Lower leg skin (tissue), 3 donors: ENCODE measurements around the gene TBC1D7.
"Not testable (repeated sequence)": the region's sequence is repeated elsewhere in the genome, so short reads cannot be mapped to it uniquely, and the experiment has no call there.

ENCODE experiments used
- POLR2A ChIP-seq, 2 donors: fragments of 450-650 bp; IDR thresholded peaks; one replicate each; pipeline ENCODE4 v1.6.1; 2016 to 2017; ENCODE audit warnings: antibody characterized with exemption in 2 of 2, mild to moderate bottlenecking in 1 of 2, moderate library complexity in 1 of 2
- TF ChIP-seq, protein P1 (sequence below), 3 donors: fragments of 450-650 bp; IDR thresholded peaks; one replicate each; pipeline ENCODE4 v1.5.1; 2016; ENCODE audit warnings: antibody characterized with exemption in 3 of 3, mild to moderate bottlenecking in 3 of 3, moderate library complexity in 2 of 3

DNA sequence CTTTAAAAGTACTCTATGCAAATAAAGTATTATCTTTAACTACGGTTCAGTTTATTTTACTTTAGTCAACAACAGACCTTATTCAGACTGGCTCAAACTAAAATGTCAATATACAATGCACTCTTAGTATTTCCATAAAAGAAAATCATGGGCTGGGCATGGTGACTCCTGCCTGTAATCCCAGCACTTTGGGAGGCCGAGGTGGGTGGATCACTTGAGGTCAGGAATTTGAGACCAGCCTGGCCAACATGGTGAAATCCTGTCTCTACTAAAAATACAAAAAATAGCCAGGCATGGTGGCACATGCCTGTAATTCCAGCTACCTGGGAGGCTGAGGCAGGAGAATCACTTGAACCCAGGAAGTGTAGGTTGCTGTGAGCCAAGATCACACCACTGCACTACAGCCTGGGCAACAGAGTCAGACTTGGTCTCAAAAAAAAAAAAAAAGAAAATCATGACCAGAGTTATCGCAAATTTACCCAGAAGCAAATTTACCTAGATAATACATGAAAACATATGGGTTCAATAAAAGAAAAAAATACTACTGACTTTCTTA, 2.2 kb downstream of the TBC1D7 start:
- TF ChIP-seq, protein P1, sequence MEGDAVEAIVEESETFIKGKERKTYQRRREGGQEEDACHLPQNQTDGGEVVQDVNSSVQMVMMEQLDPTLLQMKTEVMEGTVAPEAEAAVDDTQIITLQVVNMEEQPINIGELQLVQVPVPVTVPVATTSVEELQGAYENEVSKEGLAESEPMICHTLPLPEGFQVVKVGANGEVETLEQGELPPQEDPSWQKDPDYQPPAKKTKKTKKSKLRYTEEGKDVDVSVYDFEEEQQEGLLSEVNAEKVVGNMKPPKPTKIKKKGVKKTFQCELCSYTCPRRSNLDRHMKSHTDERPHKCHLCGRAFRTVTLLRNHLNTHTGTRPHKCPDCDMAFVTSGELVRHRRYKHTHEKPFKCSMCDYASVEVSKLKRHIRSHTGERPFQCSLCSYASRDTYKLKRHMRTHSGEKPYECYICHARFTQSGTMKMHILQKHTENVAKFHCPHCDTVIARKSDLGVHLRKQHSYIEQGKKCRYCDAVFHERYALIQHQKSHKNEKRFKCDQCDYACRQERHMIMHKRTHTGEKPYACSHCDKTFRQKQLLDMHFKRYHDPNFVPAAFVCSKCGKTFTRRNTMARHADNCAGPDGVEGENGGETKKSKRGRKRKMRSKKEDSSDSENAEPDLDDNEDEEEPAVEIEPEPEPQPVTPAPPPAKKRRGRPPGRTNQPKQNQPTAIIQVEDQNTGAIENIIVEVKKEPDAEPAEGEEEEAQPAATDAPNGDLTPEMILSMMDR (IDR thresholded peaks at IDR 0.05): not testable (repeated sequence)
- TF ChIP-seq POLR2A (IDR thresholded peaks at IDR 0.05): not testable (repeated sequence)
